OCI-LY3 (cell line): Measurements from ENCODE around the gene GPATCH11.

Experiments
- H2AFZ ChIP-seq: fragments of 200-600, 300-600 bp; shearing (Covaris generic); 2 replicates; pipeline ENCODE4 v1.6.0; 2014; ENCODE audit warnings: antibody characterized with exemption, low read depth, low read length
- H3K27ac ChIP-seq: fragments of 200-600, 300-600 bp; sonication (generic); 2 replicates; pipeline ENCODE4 v1.5.1; 2014; ENCODE audit warnings: mild to moderate bottlenecking, low read length, moderate library complexity, mixed read lengths
- H3K27me3 ChIP-seq: fragments of 200-600, 300-600 bp; sonication (generic); 2 replicates; pipeline ENCODE4 v1.6.1; 2014; ENCODE audit warnings: low read depth, low read length, mixed read lengths
- H3K36me3 ChIP-seq: fragments of 200-600, 300-600 bp; sonication (generic); replicated peaks from 2 replicates; pipeline ENCODE3; 2014; ENCODE audit warnings: low read depth, low read length, mixed read lengths
- H3K4me1 ChIP-seq: fragments of 300-600, 200-600 bp; sonication (generic); 2 replicates; pipeline ENCODE4 v1.6.1; 2014; ENCODE audit warnings: low read length, mixed read lengths
- H3K4me2 ChIP-seq: fragments of 200-600, 300-600 bp; sonication (generic); 2 replicates; pipeline ENCODE4 v1.6.1; 2014; ENCODE audit warnings: low read length, mixed read lengths
- H3K4me3 ChIP-seq: fragments of 300-600, 200-600 bp; sonication (generic); 2 replicates; pipeline ENCODE4 v1.5.1; 2014; ENCODE audit warnings: antibody characterized with exemption, mild to moderate bottlenecking, low read length, moderate library complexity
- H3K79me2 ChIP-seq: fragments of 300-600, 200-600 bp; shearing (Covaris generic); 2 replicates; pipeline ENCODE4 v1.6.1; 2014; ENCODE audit warnings: mild to moderate bottlenecking, low read length, mixed read lengths
- H3K9ac ChIP-seq: fragments of 300-600, 200-600 bp; shearing (Covaris generic); 2 replicates; pipeline ENCODE4 v1.6.0; 2014; ENCODE audit warnings: mild to moderate bottlenecking, low read length, moderate library complexity
- H3K9me3 ChIP-seq: fragments of 200-600, 300-600 bp; shearing (Covaris generic); 2 replicates; pipeline ENCODE4 v1.6.1; 2014; ENCODE audit warnings: low read length, mixed read lengths; ENCODE audit not compliant: insufficient read depth
- H4K20me1 ChIP-seq: fragments of 200-600, 300-600 bp; sonication (generic); 2 replicates; pipeline ENCODE4 v1.6.1; 2016; ENCODE audit warnings: low read length, mixed read lengths; ENCODE audit not compliant: insufficient read depth
- CTCF ChIP-seq: fragments of 200-600, 300-600 bp; sonication (generic); IDR thresholded peaks from 2 replicates; pipeline ENCODE4 v1.5.1; 2014; ENCODE audit warnings: antibody characterized with exemption, low read length, low read depth
- EZH2phosphoT487 ChIP-seq: fragments of 200-600 bp; shearing (Covaris generic); IDR thresholded peaks from 2 replicates; pipeline ENCODE4 v1.6.1; 2018; ENCODE audit warnings: antibody characterized with exemption, mixed run types, low read depth

GPATCH11 gene

GRCh38 chr2:37148325-37148724 is 64.0 kb downstream of the GPATCH11 start:
- Histone ChIP-seq H3K9me3 (no peaks in the 10 kb centered on the region), H3K9ac (no peak overlapping the region), H3K4me3 (no peak overlapping the region), H3K4me1 (peaks cover 18% of the 10 kb centered on the region), H4K20me1 (no peaks in the 10 kb centered on the region), H3K27me3 (no peaks in the 10 kb centered on the region), H3K27ac (no peak overlapping the region), H3K79me2 (peaks cover 6% of the 10 kb centered on the region; the same call in 1 of the 2 replicates), H2AFZ (no peak overlapping the region), H3K4me2 (no peak overlapping the region), H3K36me3 (peaks cover 15% of the 10 kb centered on the region)
- TF ChIP-seq CTCF (no peak), EZH2phosphoT487 (no peak)
